Measurements from ENCODE around the gene AGFG1. TPM values are rescaled to one million over a fixed set of nuclear protein-coding genes. Genes with fewer than 3 reads are reported as not detected.

Gene AGFG1
- total RNA-seq, 1 experiment from 2014 or later = 122 TPM

DNA sequence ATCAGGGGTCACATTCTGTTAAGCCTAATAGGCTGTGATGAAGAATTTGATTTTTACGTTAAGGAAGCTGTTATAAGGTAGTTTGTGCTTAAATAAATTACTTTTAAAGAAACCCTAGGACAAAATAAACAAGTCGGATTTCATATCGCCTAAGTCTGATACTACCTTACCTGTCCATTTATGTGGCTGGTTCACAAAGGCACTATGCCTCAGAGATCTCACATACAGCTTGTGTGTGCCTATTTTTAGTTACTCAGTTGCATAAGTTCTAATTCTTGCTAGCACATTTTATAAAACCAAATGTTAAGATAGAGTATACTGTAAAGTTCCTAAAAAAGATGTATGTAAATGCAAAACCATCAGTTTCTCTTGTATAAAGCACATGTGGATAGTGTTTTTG lies 40.0 kb downstream of the AGFG1 start:
- intact Hi-C loops (cut with micrococcal nuclease; ENCODE audit: unreplicated experiment) = no loop called here
- no peak for DNase-seq (ENCODE audit: low spot score)
- ChIA-PET POLR2A (ENCODE audit: low non-redundant PET) (no interaction called here), CTCF (no interaction called here)
- H3K27me3 ChIP-seq (replicated peaks; ENCODE audit: insufficient read depth, low read depth, low read length, poor library complexity) = no peaks in the 10 kb centered on the region
- H3K27ac ChIP-seq (ENCODE audit: low read depth, low read length, poor library complexity, severe bottlenecking) = no peak overlapping the region
- H3K4me3 ChIP-seq (ENCODE audit: low read depth, low read length, poor library complexity, severe bottlenecking) = no peak overlapping the region
- BruUV-seq (replicated peaks) = no TSS peak
- TF ChIP-seq EZH2 (IDR thresholded peaks at IDR 0.05; ENCODE audit: borderline replicate concordance, low read depth, low read length, poor library complexity, severe bottlenecking) = no peak
- no peak for TF ChIP-seq CTCF (conservative IDR thresholded peaks at IDR 0.05; ENCODE audit: low read depth, low read length)
- no peaks in the 10 kb centered on the region for H3K36me3 ChIP-seq (ENCODE audit: insufficient read depth, low read length, poor library complexity, severe bottlenecking)
- H3K4me1 ChIP-seq (ENCODE audit: insufficient read depth, low read length, poor library complexity, severe bottlenecking) = peaks cover 23% of the 10 kb centered on the region
- H3K9me3 ChIP-seq (ENCODE audit: low read depth, low read length, poor library complexity, severe bottlenecking) = no peaks in the 10 kb centered on the region

DNA sequence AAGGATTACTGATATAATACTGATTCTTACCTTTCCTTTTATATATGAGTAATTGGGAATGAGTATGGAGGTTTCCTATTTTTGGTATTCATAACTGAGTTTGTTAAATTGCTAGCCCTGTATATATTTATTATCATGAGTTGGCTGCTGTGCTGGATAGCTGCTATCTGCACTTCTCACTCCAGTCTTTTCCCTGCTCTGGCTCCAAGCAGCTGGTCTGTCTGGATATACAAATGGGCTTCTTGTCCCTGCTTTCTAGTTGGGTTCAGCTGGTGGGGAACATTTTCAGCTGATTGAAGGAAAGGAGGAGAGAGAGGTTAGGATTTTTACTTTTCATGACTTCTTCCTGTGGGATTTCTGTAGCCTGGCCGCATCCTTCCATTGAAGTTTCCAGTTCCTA lies 41.2 kb downstream of the AGFG1 start:
- intact Hi-C loops (cut with micrococcal nuclease; ENCODE audit: unreplicated experiment) = no loop called here
- no peaks in the 10 kb centered on the region for H3K36me3 ChIP-seq (ENCODE audit: insufficient read depth, low read length, poor library complexity, severe bottlenecking)
- TF ChIP-seq EZH2 (IDR thresholded peaks at IDR 0.05; ENCODE audit: borderline replicate concordance, low read depth, low read length, poor library complexity, severe bottlenecking) (no peak), CTCF (conservative IDR thresholded peaks at IDR 0.05; ENCODE audit: low read depth, low read length) (no peak)
- peaks cover 28% of the 10 kb centered on the region for H3K4me1 ChIP-seq (ENCODE audit: insufficient read depth, low read length, poor library complexity, severe bottlenecking)
- BruUV-seq (replicated peaks) = no TSS peak
- no peak for DNase-seq (ENCODE audit: low spot score)
- H3K4me3 ChIP-seq (ENCODE audit: low read depth, low read length, poor library complexity, severe bottlenecking) = no peak overlapping the region
- ChIA-PET CTCF (no interaction called here), POLR2A (ENCODE audit: low non-redundant PET) (no interaction called here)
- H3K27me3 ChIP-seq (replicated peaks; ENCODE audit: insufficient read depth, low read depth, low read length, poor library complexity) = no peaks in the 10 kb centered on the region
- H3K27ac ChIP-seq (ENCODE audit: low read depth, low read length, poor library complexity, severe bottlenecking) = no peak overlapping the region
- no peaks in the 10 kb centered on the region for H3K9me3 ChIP-seq (ENCODE audit: low read depth, low read length, poor library complexity, severe bottlenecking)

DNA sequence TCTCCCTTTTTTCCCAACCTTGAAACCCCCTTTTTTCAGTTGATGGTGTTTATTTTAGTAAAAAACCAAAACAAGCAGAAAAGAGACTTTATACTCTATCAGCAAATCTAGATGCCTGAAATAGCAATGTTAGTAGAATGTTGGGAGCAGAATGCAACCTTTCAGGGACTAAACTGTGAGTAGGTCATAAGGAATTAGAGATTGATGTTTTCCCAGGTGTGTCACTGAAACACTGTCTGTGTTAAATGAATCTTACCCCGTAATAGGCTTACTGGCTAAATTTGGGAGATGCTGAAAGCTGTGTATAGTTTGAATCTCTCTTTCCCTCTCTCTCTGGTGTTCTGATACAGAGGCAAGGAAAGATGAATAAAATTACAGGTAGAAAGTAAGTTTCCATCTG lies 43.8 kb downstream of the AGFG1 start:
- H3K4me3 ChIP-seq (ENCODE audit: low read depth, low read length, poor library complexity, severe bottlenecking) = no peak overlapping the region
- BruUV-seq (replicated peaks) = no TSS peak
- peaks cover 12% of the 10 kb centered on the region for H3K36me3 ChIP-seq (ENCODE audit: insufficient read depth, low read length, poor library complexity, severe bottlenecking)
- no peaks in the 10 kb centered on the region for H3K9me3 ChIP-seq (ENCODE audit: low read depth, low read length, poor library complexity, severe bottlenecking)
- CTCF ChIA-PET = no interaction called here
- no peak overlapping the region for H3K27ac ChIP-seq (ENCODE audit: low read depth, low read length, poor library complexity, severe bottlenecking)
- intact Hi-C loops (cut with micrococcal nuclease; ENCODE audit: unreplicated experiment) = no loop called here
- H3K4me1 ChIP-seq (ENCODE audit: insufficient read depth, low read length, poor library complexity, severe bottlenecking) = peaks cover 12% of the 10 kb centered on the region
- no peak for DNase-seq (ENCODE audit: low spot score)
- H3K27me3 ChIP-seq (replicated peaks; ENCODE audit: insufficient read depth, low read depth, low read length, poor library complexity) = no peaks in the 10 kb centered on the region
- POLR2A ChIA-PET (ENCODE audit: low non-redundant PET) = no interaction called here
- TF ChIP-seq EZH2 (IDR thresholded peaks at IDR 0.05; ENCODE audit: borderline replicate concordance, low read depth, low read length, poor library complexity, severe bottlenecking) (no peak), CTCF (conservative IDR thresholded peaks at IDR 0.05; ENCODE audit: low read depth, low read length) (no peak)

Measured in A673 (cell line).